Ishikawa (cell line): Measurements from ENCODE around the gene GAREM1.

Experiments used
- CEBPB ChIP-seq: IDR thresholded peaks from 2 replicates; pipeline ENCODE4 v1.6.1; 2012
- CREB1 ChIP-seq: IDR thresholded peaks from 2 replicates; pipeline ENCODE4 v1.6.1; 2012; ENCODE audit warnings: low read depth
- EGR1 ChIP-seq: IDR thresholded peaks from 2 replicates; pipeline ENCODE4 v1.6.1; 2012
- EP300 ChIP-seq: IDR thresholded peaks from 2 replicates; pipeline ENCODE4 v1.6.1; 2012; ENCODE audit warnings: borderline replicate concordance
- FOXM1 ChIP-seq: IDR thresholded peaks from 2 replicates; pipeline ENCODE4 v1.6.1; 2012; ENCODE audit warnings: low read depth, borderline replicate concordance
- MAX ChIP-seq: IDR thresholded peaks from 2 replicates; pipeline ENCODE4 v1.6.1; 2012
- NFIC ChIP-seq: IDR thresholded peaks from 2 replicates; pipeline ENCODE4 v1.6.1; 2012
- RAD21 ChIP-seq: IDR thresholded peaks from 2 replicates; pipeline ENCODE4 v1.6.1; 2012; ENCODE audit warnings: low read depth
- REST ChIP-seq: IDR thresholded peaks from 2 replicates; pipeline ENCODE4 v1.6.1; 2012; ENCODE audit warnings: low read depth, mild to moderate bottlenecking
- TAF1 ChIP-seq: IDR thresholded peaks from 2 replicates; pipeline ENCODE4 v1.6.1; 2012; ENCODE audit warnings: low read depth, mild to moderate bottlenecking
- TCF12 ChIP-seq: IDR thresholded peaks from 2 replicates; pipeline ENCODE4 v1.6.1; 2012; ENCODE audit warnings: low read depth
- TEAD4 ChIP-seq: IDR thresholded peaks from 2 replicates; pipeline ENCODE4 v1.6.1; 2012
- USF1 ChIP-seq: IDR thresholded peaks from 2 replicates; pipeline ENCODE4 v1.6.1; 2012
- YY1 ChIP-seq: IDR thresholded peaks from 2 replicates; pipeline ENCODE4 v1.6.1; 2012; ENCODE audit warnings: low read depth
- ZBTB7A ChIP-seq: IDR thresholded peaks from 2 replicates; pipeline ENCODE4 v1.6.1; 2012; ENCODE audit warnings: low read depth

Gene GAREM1

GRCh38 chr18:32469691-32470459 lies 807 bp downstream of the GAREM1 start:
- TF ChIP-seq TAF1: no peak; the same call in 1 of the 2 replicates
- no peak for TF ChIP-seq ZBTB7A
- TF ChIP-seq RAD21: no peak
- TF ChIP-seq CEBPB: no peak
- no peak for TF ChIP-seq MAX
- no peak for TF ChIP-seq EP300
- TF ChIP-seq TEAD4: no peak
- no peak for TF ChIP-seq EGR1
- TF ChIP-seq NFIC: no peak
- TF ChIP-seq TCF12: no peak
- no peak for TF ChIP-seq USF1

GRCh38 chr18:32469190-32469651 lies 1.5 kb downstream of the GAREM1 start:
- no peak for TF ChIP-seq RAD21
- TF ChIP-seq CREB1: no peak
- TF ChIP-seq ZBTB7A: no peak
- TF ChIP-seq MAX: no peak
- TF ChIP-seq TCF12: no peak
- TF ChIP-seq YY1: no peak
- no peak for TF ChIP-seq NFIC
- no peak for TF ChIP-seq EP300
- no peak for TF ChIP-seq TAF1
- TF ChIP-seq REST: no peak
- no peak for TF ChIP-seq CEBPB

- no peak for TF ChIP-seq NFIC
- TF ChIP-seq MAX: no peak
- no peak for TF ChIP-seq TAF1
- no peak for TF ChIP-seq USF1
- TF ChIP-seq CEBPB: no peak
- TF ChIP-seq TEAD4: no peak
- no peak for TF ChIP-seq EP300
Measured at GRCh38 chr18:32468147-32468845, 2.4 kb downstream of the GAREM1 start.

GRCh38 chr18:32461709-32462272 lies 8.9 kb downstream of the GAREM1 start:
- no peak for TF ChIP-seq EP300
- no peak for TF ChIP-seq CEBPB
- no peak for TF ChIP-seq ZBTB7A
- no peak for TF ChIP-seq TEAD4
- TF ChIP-seq TAF1: no peak
- TF ChIP-seq TCF12: no peak
- TF ChIP-seq RAD21: no peak
- no peak for TF ChIP-seq MAX
- TF ChIP-seq CREB1: no peak
- TF ChIP-seq REST: no peak
- TF ChIP-seq YY1: no peak

GRCh38 chr18:32460171-32460731 lies 10.4 kb downstream of the GAREM1 start:
- TF ChIP-seq EP300: no peak
- TF ChIP-seq TEAD4: no peak
- TF ChIP-seq REST: no peak
- no peak for TF ChIP-seq RAD21
- TF ChIP-seq TCF12: no peak
- TF ChIP-seq MAX: no peak
- no peak for TF ChIP-seq NFIC
- TF ChIP-seq EGR1: no peak
- TF ChIP-seq FOXM1: no peak
- TF ChIP-seq ZBTB7A: no peak
- TF ChIP-seq YY1: no peak
